22Rv1 (cell line): ENCODE results near the gene SENP6.
"Not testable (repeated sequence)": the region's sequence is repeated elsewhere in the genome, so short reads cannot be mapped to it uniquely, and the experiment has no call there.

Experiments
- ZFX ChIP-seq: fragments of 450-650 bp; IDR thresholded peaks from 2 replicates; pipeline ENCODE4 v1.6.1; 2017; ENCODE audit warnings: antibody characterized with exemption, borderline replicate concordance
- TF ChIP-seq, protein P1 (sequence below): fragments of 450-650 bp; IDR thresholded peaks from 2 replicates; pipeline ENCODE4 v1.5.1; 2017; ENCODE audit warnings: mild to moderate bottlenecking

DNA sequence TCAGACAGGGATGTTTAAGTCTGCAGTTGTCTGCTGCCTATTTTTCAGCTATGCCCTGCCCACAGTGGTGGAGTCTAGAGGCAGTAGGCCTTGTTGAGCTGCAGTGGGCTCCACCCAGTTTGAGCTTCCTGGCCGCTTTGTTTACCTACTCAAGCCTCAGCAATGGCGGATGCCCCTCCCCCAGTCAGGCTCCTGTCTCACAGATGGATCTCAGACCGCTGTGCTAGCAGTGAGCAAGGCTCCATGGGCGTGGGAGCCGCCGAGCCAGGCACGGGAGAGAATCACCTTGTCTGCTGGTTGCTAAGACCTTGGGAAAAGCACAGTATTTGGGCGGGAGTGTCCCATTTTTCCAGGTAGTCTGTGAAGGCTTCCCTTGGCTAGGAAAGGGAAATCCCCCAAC lies 86.3 kb downstream of the SENP6 start:
- TF ChIP-seq, protein P1, sequence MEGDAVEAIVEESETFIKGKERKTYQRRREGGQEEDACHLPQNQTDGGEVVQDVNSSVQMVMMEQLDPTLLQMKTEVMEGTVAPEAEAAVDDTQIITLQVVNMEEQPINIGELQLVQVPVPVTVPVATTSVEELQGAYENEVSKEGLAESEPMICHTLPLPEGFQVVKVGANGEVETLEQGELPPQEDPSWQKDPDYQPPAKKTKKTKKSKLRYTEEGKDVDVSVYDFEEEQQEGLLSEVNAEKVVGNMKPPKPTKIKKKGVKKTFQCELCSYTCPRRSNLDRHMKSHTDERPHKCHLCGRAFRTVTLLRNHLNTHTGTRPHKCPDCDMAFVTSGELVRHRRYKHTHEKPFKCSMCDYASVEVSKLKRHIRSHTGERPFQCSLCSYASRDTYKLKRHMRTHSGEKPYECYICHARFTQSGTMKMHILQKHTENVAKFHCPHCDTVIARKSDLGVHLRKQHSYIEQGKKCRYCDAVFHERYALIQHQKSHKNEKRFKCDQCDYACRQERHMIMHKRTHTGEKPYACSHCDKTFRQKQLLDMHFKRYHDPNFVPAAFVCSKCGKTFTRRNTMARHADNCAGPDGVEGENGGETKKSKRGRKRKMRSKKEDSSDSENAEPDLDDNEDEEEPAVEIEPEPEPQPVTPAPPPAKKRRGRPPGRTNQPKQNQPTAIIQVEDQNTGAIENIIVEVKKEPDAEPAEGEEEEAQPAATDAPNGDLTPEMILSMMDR: not testable (repeated sequence)
- not testable (repeated sequence) for TF ChIP-seq ZFX
